Naive thymus-derived CD4-positive, alpha-beta T cell (primary cell): ENCODE results near the gene LASP1. TPM values are rescaled to one million over a fixed set of nuclear protein-coding genes. Genes with fewer than 3 reads are reported as not detected.
"Not testable (repeated sequence)": the region's sequence is repeated elsewhere in the genome, so short reads cannot be mapped to it uniquely, and the experiment has no call there.

Source experiments
- ATAC-seq: fragments of 150-1000 bp; cut with Tn5 transposase; 2 replicates; pipeline ENCODE4 v1.10.0; 2021; ENCODE audit warnings: mild to moderate bottlenecking, moderate library complexity
- CTCF ChIA-PET: fragments of 350-600 bp; sonication (Branson Sonifier 250); formaldehyde crosslinking; loops from one replicate; lab custom pipeline; 2021; ENCODE audit warnings: antibody characterized with exemption; lab: Charles Lee
- POLR2A ChIA-PET: fragments of 350-600 bp; sonication (Branson Sonifier 250); formaldehyde crosslinking; loops from one replicate; lab custom pipeline; 2021; ENCODE audit warnings: antibody characterized with exemption, inconsistent platforms; lab: Charles Lee
- DNase-seq, 9 donors: peaks; one replicate each; pipeline versions ENCODE4 v3.0.0 to v3.0.0-alpha.2; 2020 to 2022; ENCODE audit warnings: mixed read lengths in 1 of 9
- H3K27ac ChIP-seq: one replicate; pipeline ENCODE4 v1.7.0; 2013; ENCODE audit warnings: mild to moderate bottlenecking, low read depth, low read length, moderate library complexity
- H3K27me3 ChIP-seq, 2 donors: one replicate each; pipeline ENCODE4 v1.7.0; 2013; ENCODE audit warnings: low read length in 2 of 2, mild to moderate bottlenecking in 2 of 2, moderate library complexity in 2 of 2; ENCODE audit not compliant: control insufficient read depth in 2 of 2, insufficient read depth in 2 of 2
- H3K36me3 ChIP-seq, 3 experiments: 1 replicate in 2 of 3; 2 replicates in 1 of 3; pipeline ENCODE4 v1.7.0; 2013; ENCODE audit warnings: low read length in 3 of 3, mild to moderate bottlenecking in 3 of 3, moderate library complexity in 1 of 3; ENCODE audit not compliant: insufficient read depth in 3 of 3, control insufficient read depth in 2 of 3
- H3K4me1 ChIP-seq, 2 donors: one replicate each; pipeline ENCODE4 v1.7.0; 2013; ENCODE audit warnings: low read length in 2 of 2, mild to moderate bottlenecking in 2 of 2, moderate library complexity in 1 of 2; ENCODE audit not compliant: control insufficient read depth in 2 of 2, insufficient read depth in 2 of 2
- H3K4me3 ChIP-seq: 2 replicates; pipeline ENCODE4 v1.7.0; 2013; ENCODE audit warnings: mild to moderate bottlenecking, low read length
- H3K9me3 ChIP-seq, 3 experiments: 1 replicate in 2 of 3; 2 replicates in 1 of 3; pipeline ENCODE4 v1.7.0; 2013; ENCODE audit warnings: low read length in 3 of 3; ENCODE audit not compliant: control insufficient read depth in 2 of 3
- H3K27ac Mint-ChIP-seq, 9 donors: one replicate each; pipeline ENCODE4 v1.8.0; 2020 to 2022; ENCODE audit warnings: mixed read lengths in 9 of 9, mild to moderate bottlenecking in 8 of 9, moderate library complexity in 5 of 9, inconsistent platforms in 2 of 9
- H3K27me3 Mint-ChIP-seq, 5 donors: one replicate each; pipeline ENCODE4 v1.8.0; 2021 to 2022; ENCODE audit warnings: mixed read lengths in 5 of 5, mild to moderate bottlenecking in 1 of 5
- H3K36me3 Mint-ChIP-seq, 5 donors: one replicate each; pipeline ENCODE4 v1.8.0; 2020 to 2022; ENCODE audit warnings: mixed read lengths in 5 of 5, mild to moderate bottlenecking in 3 of 5, inconsistent platforms in 1 of 5
- H3K4me1 Mint-ChIP-seq, 7 donors: one replicate each; pipeline ENCODE4 v1.8.0; 2020 to 2022; ENCODE audit warnings: mixed read lengths in 7 of 7, mild to moderate bottlenecking in 3 of 7, inconsistent platforms in 1 of 7
- H3K4me3 Mint-ChIP-seq, 10 donors: one replicate each; pipeline ENCODE4 v1.8.0; 2020 to 2022; ENCODE audit warnings: mild to moderate bottlenecking in 10 of 10, mixed read lengths in 10 of 10, moderate library complexity in 6 of 10, inconsistent platforms in 2 of 10
- H3K9me3 Mint-ChIP-seq, 11 donors: one replicate each; pipeline ENCODE4 v1.8.0; 2020 to 2022; ENCODE audit warnings: mixed read lengths in 11 of 11, mild to moderate bottlenecking in 4 of 11, inconsistent platforms in 1 of 11, moderate library complexity in 1 of 11
- intact Hi-C, 2 donors: fragments of 100-400 bp; cut with micrococcal nuclease; formaldehyde crosslinking; loops; one replicate each; pipeline ENCODE4 v1.15.1; 2023
- polyA plus RNA-seq, 2 donors: library from polyadenylated mRNA; unstranded; fragments of 300-500 nt; fragmentation: Illumina TruSeq; gene quantifications; one replicate each; pipeline ENCODE4 v1.2.3, GENCODE V29; 2021
- total RNA-seq, 6 experiments: library from RNA in 5 of 6; stranded (reverse) in 5 of 6; gene quantifications; 1 replicate in 5 of 6; 2 replicates in 1 of 6; pipeline ENCODE4 v1.2.3 and lab custom pipeline; 2021 to 2026

The LASP1 gene
- total and polyA plus RNA-seq, 7 experiments from 2014 or later, result 43.4 to 199 (median 104) TPM

- POLR2A ChIA-PET, result no interaction called here
Observed at GRCh38 chr17:38942696-38943334, 73.0 kb downstream of the LASP1 start.

GRCh38 chr17:38943607-38944006 is 73.7 kb downstream of the LASP1 start:
- Mint-ChIP-seq H3K9me3 (peaks cover 0 to 2% (median 0%) of the 10 kb centered on the region in 11 donors), H3K36me3 (no peaks in the 10 kb centered on the region), H3K27ac (peak overlapping the region in 1 of 9 donors; percentile 23), H3K4me1 (peaks cover 0 to 8% (median 0%) of the 10 kb centered on the region in 7 donors), H3K27me3 (peaks cover 0 to 2% (median 0%) of the 10 kb centered on the region in 5 donors), H3K4me3 (no peak overlapping the region)
- CTCF ChIA-PET, result interaction anchor here (0.6 kb wide), 1 partner anchor 10 kb away, joined by 3 read pairs; no protein-coding TSS in a partner anchor
- intact Hi-C loops, result no loop called here
- ATAC-seq, result no peak
- Histone ChIP-seq H3K36me3 (no peaks in the 10 kb centered on the region), H3K27ac (no peak overlapping the region), H3K9me3 (no peaks in the 10 kb centered on the region), H3K27me3 (no peaks in the 10 kb centered on the region), H3K4me1 (no peaks in the 10 kb centered on the region), H3K4me3 (no peak overlapping the region)
- no peak for DNase-seq
- POLR2A ChIA-PET, result no interaction called here

More at GRCh38 chr17:38942696-38943334, 73.0 kb downstream of the LASP1 start:
- CTCF ChIA-PET, result interaction anchor here (0.6 kb wide), 2 partner anchors 9 to 26 kb away, joined by 3 read pairs; no protein-coding TSS in a partner anchor
- no peaks in the 10 kb centered on the region for H3K9me3 ChIP-seq
- H3K4me3 ChIP-seq, result no peak overlapping the region
- Mint-ChIP-seq H3K4me3 (no peak overlapping the region), H3K9me3 (no peaks in the 10 kb centered on the region), H3K27me3 (no peaks in the 10 kb centered on the region), H3K27ac (no peak overlapping the region), H3K4me1 (peaks cover 0 to 8% (median 0%) of the 10 kb centered on the region in 7 donors), H3K36me3 (no peaks in the 10 kb centered on the region)
- H3K4me1 ChIP-seq, result no peaks in the 10 kb centered on the region
- DNase-seq, result no peak
- no peak overlapping the region for H3K27ac ChIP-seq
- H3K36me3 ChIP-seq, result no peaks in the 10 kb centered on the region
- no peaks in the 10 kb centered on the region for H3K27me3 ChIP-seq
- ATAC-seq, result no peak
- intact Hi-C loops, result no loop called here

GRCh38 chr17:38947189-38947588 is 77.3 kb downstream of the LASP1 start:
- no peak for ATAC-seq
- Mint-ChIP-seq H3K4me1 (peaks cover 0 to 8% (median 0%) of the 10 kb centered on the region in 7 donors), H3K4me3 (no peak overlapping the region), H3K27me3 (peaks cover 0 to 4% (median 0%) of the 10 kb centered on the region in 5 donors), H3K36me3 (no peaks in the 10 kb centered on the region), H3K9me3 (peaks cover 0 to 2% (median 0%) of the 10 kb centered on the region in 11 donors), H3K27ac (no peak overlapping the region)
- H3K27me3 ChIP-seq, result no peaks in the 10 kb centered on the region
- DNase-seq, result no peak
- no peaks in the 10 kb centered on the region for H3K9me3 ChIP-seq
- H3K27ac ChIP-seq, result no peak overlapping the region
- no peak overlapping the region for H3K4me3 ChIP-seq
- H3K36me3 ChIP-seq, result no peaks in the 10 kb centered on the region
- intact Hi-C loops, result no loop called here
- ChIA-PET CTCF (interaction anchor here (0.5 to 0.8 kb wide), 2 partner anchors 205 to 211 kb away, joined by 3 to 6 read pairs; no protein-coding TSS in a partner anchor), POLR2A (interaction anchor here (0.9 kb wide), 1 partner anchor 13 kb away, joined by 8 read pairs; no protein-coding TSS in a partner anchor)
- H3K4me1 ChIP-seq, result no peaks in the 10 kb centered on the region

GRCh38 chr17:38953800-38954199 is 83.9 kb downstream of the LASP1 start:
- H3K27me3 ChIP-seq, intact Hi-C loops, H3K4me3 ChIP-seq, DNase-seq, POLR2A ChIA-PET, ATAC-seq, H3K36me3 ChIP-seq, H3K9me3 ChIP-seq, H3K27me3 Mint-ChIP-seq, H3K4me3 Mint-ChIP-seq, H3K27ac ChIP-seq, H3K27ac Mint-ChIP-seq, H3K9me3 Mint-ChIP-seq, H3K36me3 Mint-ChIP-seq, CTCF ChIA-PET: not testable (repeated sequence)
- peaks cover 0 to 15% of the 10 kb centered on the region in 2 donors for H3K4me1 ChIP-seq
- H3K4me1 Mint-ChIP-seq, result peaks cover 0 to 17% (median 13%) of the 10 kb centered on the region in 7 donors

- no peak for DNase-seq
- peak overlapping the region in 3 of 10 donors; percentile 23 to 35 (median 32) for H3K4me3 Mint-ChIP-seq
- Histone ChIP-seq H3K4me1 (peaks cover 5 to 41% of the 10 kb centered on the region in 2 donors), H3K9me3 (no peaks in the 10 kb centered on the region), H3K27ac (peak overlapping the region; percentile 14), H3K4me3 (no peak overlapping the region), H3K36me3 (no peaks in the 10 kb centered on the region), H3K27me3 (no peaks in the 10 kb centered on the region)
- H3K4me1 Mint-ChIP-seq, result peaks cover 10 to 45% (median 30%) of the 10 kb centered on the region in 7 donors
- no peaks in the 10 kb centered on the region for H3K36me3 Mint-ChIP-seq
- H3K27me3 Mint-ChIP-seq, result no peaks in the 10 kb centered on the region
- CTCF ChIA-PET, result interaction anchor here (0.6 to 2.5 kb wide), 2 partner anchors 24 to 37 kb away, joined by 3 to 6 read pairs; no protein-coding TSS in a partner anchor
- POLR2A ChIA-PET, result interaction anchor here (0.7 to 2.6 kb wide), 5 partner anchors 10 to 667 kb away, joined by 3 to 12 read pairs (median 3); partner anchors contain the start of genes CWC25 and RPL23
- no peaks in the 10 kb centered on the region for H3K9me3 Mint-ChIP-seq
- peak overlapping the region in 5 of 9 donors; percentile 48 to 89 (median 71) for H3K27ac Mint-ChIP-seq
- no peak for ATAC-seq
- intact Hi-C loops, result no loop called here
Observed at GRCh38 chr17:38958326-38958725, 88.5 kb downstream of the LASP1 start.

- H3K4me1 Mint-ChIP-seq, result peaks cover 10 to 45% (median 30%) of the 10 kb centered on the region in 7 donors
- ATAC-seq, result no peak
- H3K9me3 Mint-ChIP-seq, result no peaks in the 10 kb centered on the region
- peak overlapping the region in 6 of 9 donors; percentile 22 to 89 (median 50) for H3K27ac Mint-ChIP-seq
- no peak overlapping the region for H3K4me3 Mint-ChIP-seq
- ChIA-PET CTCF (interaction anchor here (0.6 to 2.5 kb wide), 2 partner anchors 24 to 37 kb away, joined by 3 to 6 read pairs; no protein-coding TSS in a partner anchor), POLR2A (interaction anchor here (0.7 to 2.6 kb wide), 3 partner anchors 26 to 133 kb away, joined by 3 to 12 read pairs (median 3); partner anchors contain the start of genes CWC25 and RPL23)
- Histone ChIP-seq H3K27me3 (no peaks in the 10 kb centered on the region), H3K9me3 (no peaks in the 10 kb centered on the region), H3K4me3 (no peak overlapping the region), H3K36me3 (no peaks in the 10 kb centered on the region), H3K27ac (peak overlapping the region; percentile 45), H3K4me1 (peaks cover 5 to 41% of the 10 kb centered on the region in 2 donors)
- intact Hi-C loops, result no loop called here
- no peaks in the 10 kb centered on the region for H3K36me3 Mint-ChIP-seq
- no peaks in the 10 kb centered on the region for H3K27me3 Mint-ChIP-seq
- no peak for DNase-seq
Observed at GRCh38 chr17:38958756-38959155, 88.9 kb downstream of the LASP1 start.
